ENCODE results near the gene OR1L6.

The OR1L6 gene

DNA sequence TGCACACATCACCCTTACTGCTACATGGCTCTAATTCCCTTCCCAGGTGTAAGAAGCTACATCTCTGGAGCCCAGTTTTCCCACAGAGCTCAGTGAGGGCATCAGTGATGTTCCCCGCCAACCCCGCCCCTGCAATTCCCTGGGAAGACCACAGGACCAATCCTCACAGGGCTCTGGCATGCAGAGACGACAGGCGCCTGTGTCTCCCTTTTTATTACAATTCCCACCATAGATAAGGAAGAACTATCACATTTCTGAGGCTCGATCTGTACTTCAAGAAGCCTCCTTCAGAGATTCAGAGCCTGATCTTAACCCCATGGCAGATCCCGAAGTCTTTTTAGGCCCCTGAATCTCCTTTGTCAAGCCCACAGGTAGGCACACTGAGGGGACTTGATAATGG is at the start of gene OR1L6:
Gene OR1L6 (plus strand): TSS at position 301 of the 400 bp plus-strand sequence. CDS start 7,545 bp downstream, outside the sequence.
- Histone ChIP-seq H3K4me3 (ENCODE audit: low read length) (no peak within 1 kb of the TSS), H3K9me3 (ENCODE audit: control insufficient read depth, insufficient read depth, low read length) (no peaks in the 10 kb centered on the region), H3K27me3 (ENCODE audit: control insufficient read depth, low read length) (peaks cover 11% of the 10 kb centered on the region), H3K27ac (ENCODE audit: low read depth, low read length) (no peak within 1 kb of the TSS), H3K79me2 (ENCODE audit: control insufficient read depth, low read length) (no peaks in the 10 kb centered on the region), H3K36me3 (ENCODE audit: control insufficient read depth, low read length) (no peaks in the 10 kb centered on the region), H3K4me2 (ENCODE audit: low read length) (no peak within 1 kb of the TSS), H3F3A (ENCODE audit: control insufficient read depth, insufficient read depth) (no peaks in the 10 kb centered on the region), H4K20me1 (ENCODE audit: control insufficient read depth, insufficient read depth, low read depth, low read length) (no peaks in the 10 kb centered on the region), H3K4me1 (ENCODE audit: control insufficient read depth, low read length) (no peaks in the 10 kb centered on the region), H3K9me2 (replicated peaks; ENCODE audit: control insufficient read depth, low read length) (no peaks in the 10 kb centered on the region)
- TF ChIP-seq, protein P1, sequence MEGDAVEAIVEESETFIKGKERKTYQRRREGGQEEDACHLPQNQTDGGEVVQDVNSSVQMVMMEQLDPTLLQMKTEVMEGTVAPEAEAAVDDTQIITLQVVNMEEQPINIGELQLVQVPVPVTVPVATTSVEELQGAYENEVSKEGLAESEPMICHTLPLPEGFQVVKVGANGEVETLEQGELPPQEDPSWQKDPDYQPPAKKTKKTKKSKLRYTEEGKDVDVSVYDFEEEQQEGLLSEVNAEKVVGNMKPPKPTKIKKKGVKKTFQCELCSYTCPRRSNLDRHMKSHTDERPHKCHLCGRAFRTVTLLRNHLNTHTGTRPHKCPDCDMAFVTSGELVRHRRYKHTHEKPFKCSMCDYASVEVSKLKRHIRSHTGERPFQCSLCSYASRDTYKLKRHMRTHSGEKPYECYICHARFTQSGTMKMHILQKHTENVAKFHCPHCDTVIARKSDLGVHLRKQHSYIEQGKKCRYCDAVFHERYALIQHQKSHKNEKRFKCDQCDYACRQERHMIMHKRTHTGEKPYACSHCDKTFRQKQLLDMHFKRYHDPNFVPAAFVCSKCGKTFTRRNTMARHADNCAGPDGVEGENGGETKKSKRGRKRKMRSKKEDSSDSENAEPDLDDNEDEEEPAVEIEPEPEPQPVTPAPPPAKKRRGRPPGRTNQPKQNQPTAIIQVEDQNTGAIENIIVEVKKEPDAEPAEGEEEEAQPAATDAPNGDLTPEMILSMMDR (IDR thresholded peaks at IDR 0.05; ENCODE audit: low read depth, low read length, poor library complexity, severe bottlenecking): no peak
- no peak for TF ChIP-seq EZH2phosphoT487 (IDR thresholded peaks at IDR 0.05; ENCODE audit: borderline replicate concordance, low read length)

DNA sequence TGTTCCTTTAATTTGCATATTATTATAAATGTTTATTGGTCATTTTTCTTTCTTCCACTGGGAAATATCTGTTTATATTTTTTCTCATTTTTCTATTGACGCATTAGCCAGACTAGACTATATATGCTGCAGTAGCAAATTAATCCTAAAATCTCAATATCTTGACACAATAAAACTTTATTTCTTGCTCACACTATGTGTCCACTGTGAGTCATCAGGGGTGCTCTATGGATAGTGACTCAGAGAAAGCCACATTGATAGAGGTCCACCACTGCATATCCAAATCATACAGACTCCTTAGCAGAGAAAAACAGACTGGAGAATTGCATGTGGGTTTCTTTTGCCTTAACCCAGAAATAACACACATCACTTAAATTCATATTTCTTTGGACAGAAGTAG is 46.4 kb upstream of the OR1L6 start:
- no peaks in the 10 kb centered on the region for H3K79me2 ChIP-seq (ENCODE audit: control insufficient read depth, low read length)
- H3K4me3 ChIP-seq (ENCODE audit: low read length): no peak overlapping the region
- H3F3A ChIP-seq (ENCODE audit: control insufficient read depth, insufficient read depth): no peaks in the 10 kb centered on the region
- no peaks in the 10 kb centered on the region for H3K36me3 ChIP-seq (ENCODE audit: control insufficient read depth, low read length)
- TF ChIP-seq EZH2phosphoT487 (IDR thresholded peaks at IDR 0.05; ENCODE audit: borderline replicate concordance, low read length): no peak
- TF ChIP-seq, protein P1 (IDR thresholded peaks at IDR 0.05; ENCODE audit: low read depth, low read length, poor library complexity, severe bottlenecking): no peak
- no peaks in the 10 kb centered on the region for H3K9me3 ChIP-seq (ENCODE audit: control insufficient read depth, insufficient read depth, low read length)
- no peaks in the 10 kb centered on the region for H3K4me1 ChIP-seq (ENCODE audit: control insufficient read depth, low read length)
- no peaks in the 10 kb centered on the region for H3K27me3 ChIP-seq (ENCODE audit: control insufficient read depth, low read length)
- H3K4me2 ChIP-seq (ENCODE audit: low read length): no peak overlapping the region
- H4K20me1 ChIP-seq (ENCODE audit: control insufficient read depth, insufficient read depth, low read depth, low read length): no peaks in the 10 kb centered on the region
- no peak overlapping the region for H3K27ac ChIP-seq (ENCODE audit: low read depth, low read length)
- no peaks in the 10 kb centered on the region for H3K9me2 ChIP-seq (replicated peaks; ENCODE audit: control insufficient read depth, low read length)

GRCh38 chr9:122718038-122718437 is 24.1 kb upstream of the OR1L6 start:
- Histone ChIP-seq H3K27me3 (ENCODE audit: control insufficient read depth, low read length) (no peaks in the 10 kb centered on the region), H3K4me3 (ENCODE audit: low read length) (no peak overlapping the region), H3K4me2 (ENCODE audit: low read length) (no peak overlapping the region), H4K20me1 (ENCODE audit: control insufficient read depth, insufficient read depth, low read depth, low read length) (no peaks in the 10 kb centered on the region), H3K27ac (ENCODE audit: low read depth, low read length) (no peak overlapping the region), H3K79me2 (ENCODE audit: control insufficient read depth, low read length) (no peaks in the 10 kb centered on the region), H3K9me2 (replicated peaks; ENCODE audit: control insufficient read depth, low read length) (no peaks in the 10 kb centered on the region), H3K9me3 (ENCODE audit: control insufficient read depth, insufficient read depth, low read length) (no peaks in the 10 kb centered on the region), H3K4me1 (ENCODE audit: control insufficient read depth, low read length) (no peaks in the 10 kb centered on the region), H3K36me3 (ENCODE audit: control insufficient read depth, low read length) (no peaks in the 10 kb centered on the region), H3F3A (ENCODE audit: control insufficient read depth, insufficient read depth) (no peaks in the 10 kb centered on the region)
- TF ChIP-seq, protein P1 (IDR thresholded peaks at IDR 0.05; ENCODE audit: low read depth, low read length, poor library complexity, severe bottlenecking): no peak
- TF ChIP-seq EZH2phosphoT487 (IDR thresholded peaks at IDR 0.05; ENCODE audit: borderline replicate concordance, low read length): no peak

Data from DOHH2 (cell line).